SK-N-SH (cell line): Measurements from ENCODE around the gene ZNF837. TPM values are rescaled to one million over a fixed set of nuclear protein-coding genes. Genes with fewer than 3 reads are reported as not detected.

Experiments used
- ELF1 ChIP-seq: IDR thresholded peaks from 2 replicates; pipeline ENCODE4 v1.4.0; 2012
- FOSL2 ChIP-seq: IDR thresholded peaks from 2 replicates; pipeline ENCODE4 v1.4.0; 2012; ENCODE audit warnings: low read depth, mild to moderate bottlenecking, moderate library complexity, borderline replicate concordance
- FOXM1 ChIP-seq: IDR thresholded peaks from 2 replicates; pipeline ENCODE4 v1.4.0; 2012; ENCODE audit warnings: low read depth, mild to moderate bottlenecking
- GABPA ChIP-seq: IDR thresholded peaks from 2 replicates; pipeline ENCODE4 v1.4.0; 2012; ENCODE audit warnings: low read depth, mild to moderate bottlenecking
- GATA2 ChIP-seq: sonication (generic); formaldehyde crosslinking; IDR thresholded peaks from 2 replicates; pipeline ENCODE4 v1.5.0; 2020; ENCODE audit warnings: mild to moderate bottlenecking, missing genetic modification reagents
- IRF3 ChIP-seq: fragments of 150-350 bp; IDR thresholded peaks from 2 replicates; pipeline ENCODE4 v1.6.1; 2016; ENCODE audit warnings: mild to moderate bottlenecking, low read depth, low read length
- JUND ChIP-seq: IDR thresholded peaks from 2 replicates; pipeline ENCODE4 v1.4.0; 2012
- MEF2A ChIP-seq: IDR thresholded peaks from 2 replicates; pipeline ENCODE4 v1.4.0; 2012; ENCODE audit warnings: low read depth, borderline replicate concordance
- MXI1 ChIP-seq: IDR thresholded peaks from 2 replicates; pipeline ENCODE4 v1.6.1; 2012; ENCODE audit warnings: mild to moderate bottlenecking, low read depth, low read length, improper control_type of control experiment
- NFIC ChIP-seq: IDR thresholded peaks from 2 replicates; pipeline ENCODE4 v1.4.0; 2012; ENCODE audit warnings: borderline replicate concordance
- NRF1 ChIP-seq: IDR thresholded peaks from 2 replicates; pipeline ENCODE4 v1.6.1; 2012; ENCODE audit warnings: low read depth, mild to moderate bottlenecking, low read length
- PBX3 ChIP-seq: IDR thresholded peaks from 2 replicates; pipeline ENCODE4; 2012
- POLR2AphosphoS5 ChIP-seq: IDR thresholded peaks from 2 replicates; pipeline ENCODE4 v1.6.1; 2012; ENCODE audit warnings: low read depth, low read length
- SIN3A ChIP-seq: IDR thresholded peaks from 2 replicates; pipeline ENCODE4 v1.6.1; 2012; ENCODE audit warnings: low read depth, mild to moderate bottlenecking, low read length, moderate library complexity, borderline replicate concordance
- SMC3 ChIP-seq: IDR thresholded peaks from 2 replicates; pipeline ENCODE4 v1.6.1; 2012; ENCODE audit warnings: low read depth, low read length, improper control_type of control experiment
- TEAD4 ChIP-seq: IDR thresholded peaks from 2 replicates; pipeline ENCODE4 v1.4.0; 2012; ENCODE audit warnings: mild to moderate bottlenecking, borderline replicate concordance; ENCODE audit not compliant: insufficient read depth
- YY1 ChIP-seq: IDR thresholded peaks from 2 replicates; pipeline ENCODE4 v1.4.0; 2012; ENCODE audit warnings: low read depth, mild to moderate bottlenecking
- polyA plus RNA-seq, 3 experiments: library from polyadenylated mRNA; depleted of rRNA; stranded (reverse); fragments of >200 nt; gene quantifications; 2 replicates each; pipeline ENCODE4 v1.2.3, GENCODE V29; 2012
- TF ChIP-seq, protein P1 (sequence below): IDR thresholded peaks from 2 replicates; pipeline ENCODE4 v1.4.0; 2012; ENCODE audit warnings: low read depth, borderline replicate concordance
- TF ChIP-seq, protein P2 (sequence below): IDR thresholded peaks from 2 replicates; pipeline ENCODE4 v1.4.0; 2012; ENCODE audit warnings: low read depth, borderline replicate concordance
- TF ChIP-seq, protein P3 (sequence below): fragments of 150-350 bp; IDR thresholded peaks from 2 replicates; pipeline ENCODE4 v1.6.1; 2017; ENCODE audit warnings: antibody characterized with exemption, low read length, low read depth, borderline replicate concordance

ZNF837 gene
- polyA plus RNA-seq, 1 of the 3 experiments (the other 2 are of a cell fraction) = 1.6 TPM

- TF ChIP-seq NRF1 = peak; percentile 83
- TF ChIP-seq IRF3 = peak; percentile 39
- TF ChIP-seq PBX3 = peak; percentile 50; the same call in 1 of the 2 replicates
- peak; percentile 97 for TF ChIP-seq MXI1
- no peak for TF ChIP-seq YY1
- no peak for TF ChIP-seq FOSL2
- TF ChIP-seq, protein P1, sequence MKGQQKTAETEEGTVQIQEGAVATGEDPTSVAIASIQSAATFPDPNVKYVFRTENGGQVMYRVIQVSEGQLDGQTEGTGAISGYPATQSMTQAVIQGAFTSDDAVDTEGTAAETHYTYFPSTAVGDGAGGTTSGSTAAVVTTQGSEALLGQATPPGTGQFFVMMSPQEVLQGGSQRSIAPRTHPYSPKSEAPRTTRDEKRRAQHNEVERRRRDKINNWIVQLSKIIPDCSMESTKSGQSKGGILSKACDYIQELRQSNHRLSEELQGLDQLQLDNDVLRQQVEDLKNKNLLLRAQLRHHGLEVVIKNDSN = no peak; the same call in 1 of the 2 replicates
- TF ChIP-seq POLR2AphosphoS5 = peak; percentile 98
- peak; percentile 96 for TF ChIP-seq GABPA
- no peak for TF ChIP-seq TEAD4
- TF ChIP-seq SMC3 = no peak
- TF ChIP-seq JUND = no peak
- TF ChIP-seq, protein P2, sequence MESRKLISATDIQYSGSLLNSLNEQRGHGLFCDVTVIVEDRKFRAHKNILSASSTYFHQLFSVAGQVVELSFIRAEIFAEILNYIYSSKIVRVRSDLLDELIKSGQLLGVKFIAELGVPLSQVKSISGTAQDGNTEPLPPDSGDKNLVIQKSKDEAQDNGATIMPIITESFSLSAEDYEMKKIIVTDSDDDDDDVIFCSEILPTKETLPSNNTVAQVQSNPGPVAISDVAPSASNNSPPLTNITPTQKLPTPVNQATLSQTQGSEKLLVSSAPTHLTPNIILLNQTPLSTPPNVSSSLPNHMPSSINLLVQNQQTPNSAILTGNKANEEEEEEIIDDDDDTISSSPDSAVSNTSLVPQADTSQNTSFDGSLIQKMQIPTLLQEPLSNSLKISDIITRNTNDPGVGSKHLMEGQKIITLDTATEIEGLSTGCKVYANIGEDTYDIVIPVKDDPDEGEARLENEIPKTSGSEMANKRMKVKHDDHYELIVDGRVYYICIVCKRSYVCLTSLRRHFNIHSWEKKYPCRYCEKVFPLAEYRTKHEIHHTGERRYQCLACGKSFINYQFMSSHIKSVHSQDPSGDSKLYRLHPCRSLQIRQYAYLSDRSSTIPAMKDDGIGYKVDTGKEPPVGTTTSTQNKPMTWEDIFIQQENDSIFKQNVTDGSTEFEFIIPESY = 0 out of 2 replicates have a peak, but pooled peaks have one; percentile 57
- TF ChIP-seq, protein P3, sequence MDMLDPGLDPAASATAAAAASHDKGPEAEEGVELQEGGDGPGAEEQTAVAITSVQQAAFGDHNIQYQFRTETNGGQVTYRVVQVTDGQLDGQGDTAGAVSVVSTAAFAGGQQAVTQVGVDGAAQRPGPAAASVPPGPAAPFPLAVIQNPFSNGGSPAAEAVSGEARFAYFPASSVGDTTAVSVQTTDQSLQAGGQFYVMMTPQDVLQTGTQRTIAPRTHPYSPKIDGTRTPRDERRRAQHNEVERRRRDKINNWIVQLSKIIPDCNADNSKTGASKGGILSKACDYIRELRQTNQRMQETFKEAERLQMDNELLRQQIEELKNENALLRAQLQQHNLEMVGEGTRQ = no peak
- TF ChIP-seq ELF1 = peak; percentile 89
- TF ChIP-seq FOXM1 = no peak
- TF ChIP-seq NFIC = no peak
- no peak for TF ChIP-seq MEF2A
- peak; percentile 98 for TF ChIP-seq SIN3A
- TF ChIP-seq GATA2 = no peak
Observed at GRCh38 chr19:58386576-58387337, 5.9 kb upstream of the ZNF837 start, which contains the start of gene RPS5 (continued).
